Smooth muscle cell of the brain vasculature (primary cell): Measurements from ENCODE around the gene DAB2IP.

ENCODE experiments used
- DNase-seq: peaks from one replicate; pipeline ENCODE4 v3.0.0-alpha.2; 2012; ENCODE audit warnings: low read depth, low spot score

DAB2IP gene

DNA sequence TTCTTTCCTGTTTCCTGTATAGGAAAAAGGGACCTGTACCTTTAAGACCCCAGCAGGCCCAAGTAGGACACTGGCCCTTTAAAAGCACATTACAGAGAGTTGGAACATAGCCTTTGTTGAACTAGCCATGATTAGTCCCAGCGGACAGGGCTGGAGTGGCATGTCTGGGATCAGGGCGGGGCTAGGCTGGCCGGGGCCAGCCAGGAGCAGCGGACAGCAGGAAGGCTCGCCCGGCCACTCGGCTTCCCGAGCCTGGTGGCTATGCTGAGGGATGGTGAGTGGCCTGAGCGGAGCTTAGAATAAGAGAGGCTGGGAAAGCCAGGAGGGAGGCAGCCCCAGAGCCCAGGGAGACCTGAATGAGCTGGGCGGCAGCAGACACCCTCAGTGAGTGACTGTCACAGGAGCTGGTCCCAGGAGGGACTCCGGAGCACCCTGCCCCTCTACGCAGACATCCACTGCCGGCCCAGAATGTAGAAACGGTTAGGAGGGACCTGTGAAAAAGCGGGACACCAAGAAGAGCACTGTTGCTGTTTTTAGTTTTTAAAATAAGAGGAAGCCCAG is 92.1 kb downstream of the DAB2IP start:
- DNase-seq, result peak; percentile 53

DNA sequence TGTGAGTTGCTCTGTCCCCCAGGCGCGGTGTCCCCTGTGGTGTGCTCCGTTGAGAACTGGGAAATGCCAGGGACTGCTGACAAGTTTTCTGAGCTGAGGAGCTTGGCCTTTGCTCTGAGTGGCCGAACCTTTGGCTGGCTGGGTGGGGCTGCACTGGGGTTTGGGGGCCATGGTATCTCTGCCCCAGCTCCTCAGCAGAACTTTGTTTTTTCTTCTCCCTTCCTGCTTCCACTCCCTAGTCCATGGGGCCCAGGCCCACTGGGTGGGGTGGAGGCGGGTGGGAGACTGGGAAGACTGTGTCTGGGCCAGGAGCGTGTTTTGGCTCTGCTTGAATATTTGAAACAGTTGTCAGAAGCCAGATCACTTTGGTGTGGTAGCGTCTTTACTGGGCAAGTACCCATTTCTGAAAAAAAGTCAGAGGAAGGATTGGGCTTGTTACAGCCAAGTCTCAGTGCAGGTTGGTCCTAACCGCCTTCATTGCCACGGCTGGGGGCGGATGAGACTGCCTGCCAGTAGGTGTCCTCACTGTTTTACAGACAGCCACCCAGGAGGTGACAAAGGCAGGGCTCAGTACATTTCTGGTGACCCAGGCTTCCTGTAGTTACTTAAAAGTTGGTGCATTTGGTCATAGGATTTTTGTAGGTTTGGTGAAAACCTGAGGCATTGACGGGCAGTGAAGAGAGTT is 92.7 kb downstream of the DAB2IP start:
- no peak for DNase-seq

DNA sequence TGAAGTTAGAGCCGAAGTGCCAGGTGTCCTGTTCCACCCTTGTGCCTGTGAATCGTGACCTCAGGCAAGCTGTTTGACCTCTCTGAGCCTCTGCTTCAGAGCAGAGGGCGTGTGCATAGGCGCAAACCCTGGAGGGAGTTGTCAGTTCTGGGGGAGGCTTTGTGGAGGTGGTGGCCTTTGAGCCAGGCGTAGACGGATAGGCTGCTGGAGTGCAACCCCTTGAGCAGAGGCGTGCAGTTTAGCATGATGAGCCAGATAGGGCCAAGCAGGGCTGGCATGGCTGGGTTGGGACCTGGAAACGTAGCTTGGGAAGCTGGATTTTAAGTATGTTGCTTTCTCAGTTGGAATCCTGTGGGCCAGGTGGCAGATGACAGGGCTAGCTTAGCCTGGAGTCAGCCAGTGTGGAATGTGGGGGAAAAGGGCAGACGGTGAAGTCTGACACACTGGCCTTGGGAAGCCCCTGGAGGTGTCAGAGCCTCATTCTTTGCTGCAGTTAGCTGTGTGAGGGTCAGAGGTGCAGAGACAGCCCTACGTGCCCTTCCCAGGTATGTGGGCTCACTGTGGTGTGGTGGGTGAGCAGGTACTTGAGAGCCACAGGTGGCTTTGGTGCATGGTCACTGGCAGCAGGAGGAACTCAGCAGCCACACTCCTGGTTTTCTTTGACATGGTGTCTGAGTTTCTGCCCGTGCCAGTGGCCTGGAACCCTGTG is 93.4 kb downstream of the DAB2IP start:
- DNase-seq, result no peak

DNA sequence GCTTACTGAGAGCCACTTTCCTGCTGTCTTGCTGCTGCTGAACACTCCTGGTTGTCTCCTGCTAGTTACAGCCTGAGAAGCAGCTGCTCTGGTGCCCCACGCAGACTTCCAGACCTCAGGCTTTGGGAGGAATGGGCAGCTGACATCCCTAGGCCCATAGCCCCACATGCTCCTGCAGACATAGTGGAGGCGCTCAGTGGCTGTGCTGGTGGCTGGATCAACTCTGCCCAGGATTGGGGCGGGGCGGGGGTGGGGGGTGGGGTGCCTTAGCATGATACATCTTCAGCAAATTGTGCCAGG is 93.9 kb downstream of the DAB2IP start:
- DNase-seq, result no peak

DNA sequence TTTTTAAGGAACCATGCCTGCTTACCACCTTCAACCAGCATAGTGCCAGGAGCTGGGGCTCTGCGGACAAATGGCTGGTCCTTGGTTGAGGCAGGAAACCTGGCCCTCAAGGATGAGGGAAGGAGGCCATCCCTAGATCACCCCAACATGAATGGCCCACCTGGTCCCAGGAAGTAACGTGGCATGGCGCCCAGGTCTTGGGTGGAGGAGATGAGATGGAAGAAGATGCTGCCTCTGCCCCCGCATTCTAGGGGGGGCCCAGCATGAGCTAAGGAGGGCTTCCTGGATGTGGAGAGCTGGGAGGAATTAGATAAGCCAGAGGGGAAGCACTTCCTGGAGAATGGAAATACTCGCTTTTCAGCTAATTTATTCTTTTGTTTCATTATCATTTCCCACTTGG is 95.0 kb downstream of the DAB2IP start:
- no peak for DNase-seq

DNA sequence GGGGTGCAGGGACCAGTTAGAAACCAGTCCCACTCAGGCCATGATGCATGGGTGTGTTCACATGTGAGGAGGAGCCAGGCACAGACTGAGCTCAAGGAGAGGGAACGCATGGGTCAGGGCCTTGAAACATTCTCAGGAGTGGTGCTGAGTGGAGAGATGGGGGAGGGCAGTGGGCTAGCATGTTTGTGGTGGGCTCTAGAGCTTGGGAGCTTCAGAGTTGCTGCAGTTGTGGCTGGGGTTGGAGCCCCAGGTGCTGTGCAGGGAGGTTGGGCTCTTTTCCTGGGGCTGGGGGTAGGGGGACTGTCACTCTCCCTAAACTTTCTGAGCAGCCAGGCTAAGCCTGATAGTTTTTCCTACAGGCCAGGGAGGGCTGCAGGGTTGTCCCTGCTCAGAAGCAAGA is 95.4 kb downstream of the DAB2IP start:
- no peak for DNase-seq

DNA sequence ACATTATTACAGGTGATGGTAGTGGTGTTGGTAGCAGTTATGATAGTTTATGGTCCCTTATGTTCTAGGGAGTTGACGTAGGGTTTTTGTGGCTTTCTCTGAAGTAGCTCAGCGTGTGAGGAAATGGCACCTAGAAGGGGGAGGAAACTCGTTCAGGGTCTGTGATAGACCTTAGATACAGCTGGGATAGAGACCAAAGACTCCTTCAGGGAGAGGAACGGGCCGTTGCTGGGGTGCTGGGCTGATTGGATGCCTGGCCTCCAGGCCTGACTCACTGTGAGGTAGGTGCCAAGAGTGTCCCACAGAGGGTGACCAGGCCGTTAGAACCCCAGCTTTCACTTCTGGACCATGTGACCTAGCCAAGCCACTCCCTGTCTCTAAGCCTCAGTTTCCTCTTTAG is 96.6 kb downstream of the DAB2IP start:
- DNase-seq, result no peak

DNA sequence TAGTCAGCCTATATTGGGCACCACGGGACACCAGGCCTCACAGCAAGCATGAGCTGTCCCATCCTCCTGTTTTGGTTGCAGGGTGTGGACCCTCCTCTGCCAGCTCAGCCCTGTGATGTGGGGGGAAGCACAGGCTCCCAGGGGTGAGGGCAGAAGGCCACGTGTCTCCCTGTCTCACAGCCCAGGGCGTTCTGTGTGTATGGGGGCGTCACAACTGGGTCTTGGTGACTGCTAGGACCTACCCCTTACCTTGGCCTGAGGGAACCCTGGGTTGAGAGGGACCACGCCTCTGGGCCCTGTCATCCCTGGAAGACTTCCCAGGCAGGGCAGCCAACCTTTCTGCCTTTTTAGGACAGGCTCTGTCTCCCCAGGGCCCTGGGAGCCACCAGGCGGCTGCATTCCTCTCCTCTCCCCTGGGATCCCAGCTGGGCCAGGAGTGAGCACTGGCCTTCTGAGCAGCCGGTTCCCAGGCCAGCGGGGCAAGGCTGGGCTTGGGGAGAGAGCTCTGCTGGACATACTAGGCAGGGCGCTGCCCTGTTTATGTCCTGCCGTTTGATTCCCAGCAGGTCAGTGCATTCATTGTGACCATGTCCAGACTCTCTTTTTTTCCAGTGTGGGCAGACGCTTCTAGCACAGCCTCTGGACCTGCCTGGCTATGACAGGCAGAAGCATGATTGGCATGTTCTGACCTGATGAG is 97.4 kb downstream of the DAB2IP start:
- no peak for DNase-seq

DNA sequence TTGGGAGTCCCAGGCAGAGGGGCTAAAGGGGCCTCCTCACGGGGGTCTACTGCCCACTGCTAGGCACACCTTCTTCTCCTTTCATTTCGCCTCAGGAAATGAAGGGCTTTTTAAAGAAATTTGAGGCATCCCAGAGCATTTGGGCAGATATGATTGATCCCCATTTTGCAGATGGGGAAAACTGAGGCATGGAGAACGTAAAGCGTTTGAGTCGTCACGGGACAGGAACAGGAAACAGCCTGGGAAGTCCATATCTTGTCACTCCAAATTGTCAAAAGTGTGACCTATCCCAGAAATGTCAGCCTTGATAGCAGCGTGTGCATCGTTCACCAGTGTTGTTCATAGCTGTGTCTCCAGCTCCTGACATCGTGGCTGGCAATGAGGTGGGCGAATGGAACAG is 98.2 kb downstream of the DAB2IP start:
- DNase-seq, result no peak

DNA sequence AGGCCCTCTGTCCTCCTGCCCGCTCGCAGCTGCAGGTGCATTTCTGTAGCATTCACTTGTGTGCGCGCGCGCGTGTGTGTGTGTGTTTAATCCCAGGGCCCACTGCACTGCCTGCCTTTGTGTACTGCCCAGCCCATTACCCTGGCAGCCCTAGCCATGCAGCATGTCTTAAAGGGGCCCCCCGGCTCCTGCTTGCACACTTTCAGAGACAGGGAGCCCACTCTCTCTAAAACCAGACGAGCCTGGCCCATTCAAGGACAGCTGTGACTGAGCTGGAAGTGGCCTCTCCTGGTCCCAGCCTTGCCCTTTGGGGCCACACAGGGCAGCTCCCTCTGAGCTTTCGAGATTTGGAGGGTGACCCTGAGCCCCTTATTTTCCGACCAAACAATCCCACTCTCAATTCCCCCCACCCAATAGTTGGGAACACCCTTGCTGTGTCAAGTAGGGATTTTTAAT is 98.9 kb downstream of the DAB2IP start:
- no peak for DNase-seq

DNA sequence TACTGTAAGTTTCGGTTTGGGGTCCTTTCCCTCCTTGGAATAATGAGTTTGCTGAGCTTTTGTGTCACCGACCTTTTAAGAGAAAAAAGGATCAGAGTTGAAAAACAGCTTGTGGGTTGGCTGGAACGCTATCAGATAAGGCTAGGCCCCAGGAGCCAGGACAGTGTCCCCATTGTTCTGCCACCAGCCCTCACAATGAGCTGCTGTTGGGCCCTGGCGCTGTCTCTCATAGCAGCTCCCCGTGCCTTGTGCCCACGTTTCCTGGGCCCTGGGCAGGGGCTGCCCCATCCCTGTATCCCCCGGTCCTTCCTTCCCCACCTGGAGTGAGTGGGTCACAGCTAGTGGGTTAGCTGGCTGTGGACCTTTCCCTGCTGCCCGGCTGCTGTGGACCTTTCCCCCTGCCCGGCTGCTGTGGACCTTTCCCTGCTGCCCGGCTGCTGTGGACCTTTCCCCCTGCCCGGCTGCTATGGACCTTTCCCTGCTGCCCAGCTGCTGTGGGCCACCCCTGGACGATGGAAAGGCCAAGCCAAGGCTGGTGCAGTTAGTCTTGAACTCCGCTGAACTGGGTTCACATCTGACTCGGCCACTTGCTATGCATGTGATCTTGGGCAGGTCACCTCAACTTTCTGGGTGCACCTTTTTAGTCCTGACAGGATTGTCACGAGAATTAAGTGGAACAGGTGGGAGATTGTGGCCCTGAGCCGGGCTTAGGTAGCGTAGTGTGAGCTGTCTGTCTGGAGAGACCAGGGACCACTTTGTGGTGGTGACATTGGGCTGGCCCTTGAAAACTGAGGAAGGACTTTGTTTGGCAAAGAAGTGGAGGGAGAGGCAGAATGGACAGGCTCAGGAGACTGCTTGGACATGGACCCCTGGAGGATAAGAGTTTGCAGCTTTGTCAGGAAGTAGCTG is 99.5 kb downstream of the DAB2IP start:
- no peak for DNase-seq

DNA sequence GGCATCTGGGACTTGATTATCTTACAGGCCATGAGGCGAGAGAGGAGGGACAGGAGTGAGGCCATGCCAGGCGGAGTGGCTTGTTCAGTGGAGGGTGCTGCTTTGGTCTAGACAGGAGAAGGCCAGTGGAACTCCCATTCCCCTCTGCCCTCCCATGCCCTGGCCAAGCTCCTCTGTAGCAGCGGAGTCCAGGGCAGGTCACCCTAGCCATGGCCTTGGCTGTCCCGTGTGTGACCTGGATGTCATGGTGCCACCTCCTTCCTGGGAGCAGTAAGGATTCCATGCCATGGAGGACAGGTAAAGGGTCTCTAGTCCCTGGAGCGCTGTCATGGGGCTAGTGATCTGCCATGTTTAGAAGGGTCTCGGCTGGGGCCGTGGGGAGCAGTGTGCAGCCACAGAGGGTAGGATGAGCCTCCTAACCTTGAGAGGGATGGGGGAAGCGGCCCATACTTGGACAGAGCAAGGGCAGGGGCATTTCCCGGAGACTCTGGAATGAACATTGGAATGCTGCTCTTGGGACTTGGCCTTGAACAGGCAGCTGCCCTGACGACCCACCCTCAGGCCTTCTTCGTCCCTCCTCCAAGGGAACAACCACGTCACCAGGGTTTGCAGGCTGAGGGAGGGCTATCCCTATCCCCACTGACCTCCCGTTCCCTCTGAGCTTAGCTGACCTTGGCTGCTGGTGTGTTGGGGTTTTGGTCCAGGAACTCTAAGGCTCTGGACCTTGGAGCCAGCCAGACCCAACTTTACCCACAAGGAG is 100.4 kb downstream of the DAB2IP start:
- DNase-seq, result no peak

DNA sequence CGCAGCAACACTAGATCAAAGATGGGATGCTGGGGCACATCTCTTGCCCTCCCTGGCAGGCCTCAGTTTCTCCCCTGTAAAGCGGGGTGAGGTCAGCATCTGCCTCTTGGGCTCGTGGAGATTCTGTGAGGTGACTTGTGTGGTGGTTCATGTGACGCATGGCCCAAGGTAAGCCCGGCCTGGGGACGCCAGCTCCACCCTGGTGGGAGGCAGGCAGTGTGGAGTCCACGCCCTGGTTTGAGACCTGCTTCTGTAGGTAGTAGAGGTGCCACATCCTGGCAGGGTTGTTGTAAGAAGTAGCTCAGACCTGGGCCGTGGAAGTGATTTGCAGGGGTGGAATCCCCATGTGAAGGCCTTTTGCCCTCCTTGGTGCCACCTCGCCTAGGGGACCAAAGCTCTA is 101.5 kb downstream of the DAB2IP start:
- no peak for DNase-seq

DNA sequence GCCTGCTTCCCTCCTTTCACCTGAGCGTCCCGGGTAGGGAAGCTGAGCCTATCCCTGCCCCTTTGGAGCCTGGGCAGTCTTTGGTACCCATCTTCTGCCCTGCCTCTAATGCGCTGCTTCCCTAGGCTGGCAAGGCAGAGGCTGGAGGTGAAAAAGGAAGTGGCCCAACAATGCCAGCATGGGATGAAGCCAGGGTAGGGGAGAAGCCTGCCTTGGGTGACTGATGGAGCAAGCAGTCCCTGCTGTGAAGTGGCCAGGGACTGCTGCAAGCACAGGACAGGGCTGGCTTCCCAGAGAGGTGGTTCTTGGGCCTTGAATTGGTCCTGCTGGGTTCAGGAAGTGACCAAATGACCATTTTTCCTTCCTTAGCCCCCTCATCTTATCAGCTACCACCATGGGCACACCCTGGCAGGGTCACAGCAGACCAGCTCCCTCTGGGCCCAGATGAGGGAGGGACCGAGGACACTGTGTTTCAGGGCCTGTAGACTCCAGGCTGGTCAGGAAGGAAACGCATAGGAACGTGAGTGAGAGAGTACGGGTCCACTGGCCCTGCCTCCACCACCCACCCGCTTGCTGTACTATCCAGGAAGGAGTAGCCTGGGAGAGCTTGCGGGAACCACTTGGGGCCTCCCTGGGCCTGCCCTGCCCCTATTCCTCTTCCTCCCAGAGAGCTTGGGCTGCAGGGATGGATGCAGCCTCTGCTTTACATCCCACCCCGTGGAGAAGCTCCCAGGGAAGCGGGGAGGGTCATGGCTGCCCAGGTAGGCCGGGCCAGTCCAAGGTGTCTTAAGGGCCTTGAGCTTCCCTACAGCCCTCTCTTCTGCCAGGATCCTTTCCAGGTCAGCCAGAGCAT is 102.6 kb downstream of the DAB2IP start:
- DNase-seq, result no peak

DNA sequence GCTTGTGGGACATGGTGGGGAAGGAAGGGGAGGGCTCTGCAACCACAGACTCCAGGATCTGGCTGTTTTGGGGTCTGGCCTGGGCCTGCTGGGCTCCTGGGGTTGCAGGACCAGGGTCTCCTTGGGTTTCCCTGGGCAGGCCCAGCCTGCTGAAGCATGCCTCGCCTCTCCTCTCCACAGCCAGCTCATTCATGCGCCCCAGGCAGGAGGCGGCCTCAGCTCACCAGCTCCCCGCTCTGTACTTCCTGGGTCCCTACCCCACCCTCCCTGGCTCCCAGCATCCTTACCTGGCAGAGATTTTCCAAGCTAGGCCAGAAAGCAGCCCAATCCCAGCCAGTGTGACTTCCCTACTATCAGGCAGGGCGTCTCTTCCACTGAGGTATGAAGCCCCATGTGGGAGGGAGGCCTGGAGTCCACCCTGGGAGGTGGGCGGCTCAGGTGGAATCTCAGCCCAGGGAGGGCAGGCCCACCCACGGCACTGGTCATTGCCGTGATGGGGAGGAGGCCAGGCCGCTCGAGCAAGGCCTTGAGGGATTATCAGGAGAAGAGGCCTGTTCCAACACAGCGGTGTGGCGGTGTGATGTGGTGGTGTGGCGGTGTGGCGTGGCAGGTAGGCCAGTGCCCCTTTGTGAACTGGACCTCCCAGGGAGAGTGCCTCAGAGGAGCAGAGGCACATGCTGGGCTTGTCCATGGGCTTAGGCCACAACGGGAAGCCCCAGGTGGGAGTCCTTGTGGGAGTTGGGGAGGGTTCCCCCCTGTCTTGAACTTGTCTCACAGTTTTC is 103.4 kb downstream of the DAB2IP start:
- no peak for DNase-seq

DNA sequence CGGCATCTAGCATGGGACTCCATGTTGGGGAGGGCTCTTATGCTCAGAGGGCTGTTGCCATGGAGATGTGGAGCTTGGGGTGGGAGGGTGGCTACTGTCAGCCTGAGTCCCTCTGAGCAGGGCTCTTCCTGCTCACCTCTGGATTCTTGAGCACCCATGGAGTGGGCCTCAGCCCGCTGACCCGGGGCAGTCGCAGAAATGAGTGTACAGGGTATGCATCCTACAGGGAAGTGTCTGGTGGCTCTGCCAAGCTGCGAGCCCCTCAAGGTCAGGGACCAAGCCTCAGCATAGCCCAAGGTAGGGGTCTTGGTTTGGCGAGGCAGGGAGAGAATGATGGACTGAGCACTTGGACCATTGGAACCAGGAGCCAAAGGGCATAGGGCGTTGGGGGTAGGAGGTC is 104.1 kb downstream of the DAB2IP start:
- DNase-seq, result no peak

DNA sequence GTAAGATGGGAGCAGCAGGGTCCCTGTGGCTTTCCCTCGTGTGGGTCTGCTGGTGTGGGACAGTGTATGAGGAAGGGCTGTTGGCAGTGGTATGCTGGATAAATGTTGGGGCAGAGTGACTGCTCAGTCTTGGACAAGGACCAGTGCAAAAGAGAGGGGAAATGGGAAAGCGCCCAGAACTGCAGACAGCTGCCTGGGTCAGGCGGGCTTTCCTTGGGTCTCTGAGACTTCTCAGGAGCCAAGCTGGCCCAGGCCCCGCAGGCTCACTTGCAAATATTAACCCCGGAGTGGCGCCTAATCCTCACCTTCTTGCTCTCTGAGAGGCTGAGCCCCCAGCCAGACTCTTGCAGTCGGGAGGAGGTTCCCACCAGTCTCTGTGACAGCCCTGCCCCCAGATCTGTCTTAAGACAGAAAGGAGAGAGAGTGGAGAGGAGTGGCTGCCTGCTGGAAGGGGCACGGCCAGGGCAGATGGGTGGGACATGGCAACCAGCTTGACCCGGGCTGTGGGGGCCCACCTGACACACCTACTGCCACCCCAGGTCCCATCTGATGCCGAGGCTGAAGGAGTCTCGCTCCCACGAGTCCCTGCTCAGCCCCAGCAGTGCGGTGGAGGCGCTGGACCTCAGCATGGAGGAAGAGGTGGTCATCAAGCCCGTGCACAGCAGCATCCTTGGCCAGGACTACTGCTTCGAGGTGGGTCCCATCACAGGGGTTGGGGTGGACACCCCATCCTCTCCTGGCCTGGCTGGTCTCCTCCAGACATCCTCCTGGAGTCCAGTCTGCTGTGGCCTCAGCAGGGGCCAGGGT is 105.2 kb downstream of the DAB2IP start:
- DNase-seq, result no peak

DNA sequence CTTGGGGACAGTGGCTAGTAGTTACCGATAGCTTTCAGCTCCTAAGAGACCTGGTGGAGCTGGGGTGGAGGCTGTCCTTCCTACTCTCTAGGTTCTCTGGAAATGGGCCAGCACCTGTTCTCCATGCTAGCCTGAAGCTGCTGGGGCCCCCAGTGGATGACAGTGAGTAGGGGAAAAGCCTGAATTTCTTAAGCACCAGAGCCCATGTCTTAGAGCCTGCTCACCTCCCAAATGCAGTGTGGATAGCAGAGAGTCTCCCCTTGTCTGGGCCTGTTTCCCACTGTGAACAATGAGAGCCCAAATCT is 105.8 kb downstream of the DAB2IP start:
- no peak for DNase-seq

DNA sequence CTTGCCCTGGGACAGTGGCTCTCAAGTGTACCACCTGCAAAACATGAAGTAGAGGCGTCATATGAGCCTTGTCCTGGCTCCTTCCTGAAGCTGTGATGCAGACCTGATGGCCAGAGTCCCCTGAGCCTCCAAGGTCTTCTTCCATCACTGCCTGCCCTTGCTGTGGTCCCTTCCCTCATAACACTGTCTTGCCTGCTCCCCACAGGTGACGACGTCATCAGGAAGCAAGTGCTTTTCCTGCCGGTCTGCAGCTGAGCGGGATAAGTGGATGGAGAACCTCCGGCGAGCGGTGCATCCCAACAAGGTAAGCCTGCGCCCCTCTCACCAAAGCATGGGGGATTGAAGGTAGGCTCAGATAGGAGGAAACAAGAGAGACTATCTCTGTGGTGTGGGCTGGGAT is 107.3 kb downstream of the DAB2IP start:
- DNase-seq, result no peak
